Kidney glomerular epithelial cell (primary cell): ENCODE measurements around the gene ERF.

Experiments used
- DNase-seq: peaks from one replicate; lab custom pipeline; 2025; lab: John Stamatoyannopoulos, UW

The ERF gene

GRCh38 chr19:42287017-42287826, 32.3 kb upstream of the ERF start:
- no peak for DNase-seq

- DNase-seq: no peak
Measured at GRCh38 chr19:42286349-42287016, 31.6 kb upstream of the ERF start.

- DNase-seq: no peak
Measured at GRCh38 chr19:42285988-42286348, 31.0 kb upstream of the ERF start.

GRCh38 chr19:42285541-42285941, 30.6 kb upstream of the ERF start:
- DNase-seq: no peak

GRCh38 chr19:42284591-42285341, 29.8 kb upstream of the ERF start:
- DNase-seq: no peak

GRCh38 chr19:42284066-42284501, 29.2 kb upstream of the ERF start:
- peak; percentile 37 for DNase-seq

GRCh38 chr19:42283188-42284065, 28.5 kb upstream of the ERF start:
- DNase-seq: peak; percentile 77

- no peak for DNase-seq
Measured at GRCh38 chr19:42282819-42283187, 27.9 kb upstream of the ERF start.

- peak; percentile 26 for DNase-seq
Measured at GRCh38 chr19:42281827-42282762, 27.2 kb upstream of the ERF start.

GRCh38 chr19:42281146-42281826, 26.4 kb upstream of the ERF start:
- DNase-seq: no peak

- no peak for DNase-seq
Measured at GRCh38 chr19:42280815-42281145, 25.9 kb upstream of the ERF start.

- peak; percentile 68 for DNase-seq
Measured at GRCh38 chr19:42279902-42280814, 25.2 kb upstream of the ERF start.

GRCh38 chr19:42279155-42279901, 24.4 kb upstream of the ERF start:
- peak; percentile 8 for DNase-seq

GRCh38 chr19:42278452-42279154, 23.7 kb upstream of the ERF start:
- DNase-seq: no peak

- DNase-seq: peak; percentile 2
Measured at GRCh38 chr19:42277821-42278451, 23.0 kb upstream of the ERF start.

- peak; percentile 6 for DNase-seq
Measured at GRCh38 chr19:42276821-42277220, 21.9 kb upstream of the ERF start.

GRCh38 chr19:42276284-42276683, 21.4 kb upstream of the ERF start:
- DNase-seq: no peak
